Retinal pigment epithelial cell (primary cell): ENCODE measurements around the gene FOXF1.

Source experiments
- DNase-seq: peaks from one replicate; pipeline ENCODE4 v3.0.0-alpha.2; 2010; ENCODE audit warnings: low read depth
- H3K4me3 ChIP-seq: 2 replicates; pipeline ENCODE4 v1.5.1; 2011; ENCODE audit warnings: mild to moderate bottlenecking, low read length, control low read depth, moderate library complexity
- TF ChIP-seq, protein P1 (sequence below): conservative IDR thresholded peaks from 2 replicates; pipeline ENCODE4 v1.5.1; 2011; ENCODE audit warnings: low read depth, low read length, control low read depth, inconsistent platforms

The FOXF1 gene

GRCh38 chr16:86492267-86492960 is 17.9 kb upstream of the FOXF1 start:
- H3K4me3 ChIP-seq = no peak overlapping the region
- no peak for DNase-seq
- TF ChIP-seq, protein P1, sequence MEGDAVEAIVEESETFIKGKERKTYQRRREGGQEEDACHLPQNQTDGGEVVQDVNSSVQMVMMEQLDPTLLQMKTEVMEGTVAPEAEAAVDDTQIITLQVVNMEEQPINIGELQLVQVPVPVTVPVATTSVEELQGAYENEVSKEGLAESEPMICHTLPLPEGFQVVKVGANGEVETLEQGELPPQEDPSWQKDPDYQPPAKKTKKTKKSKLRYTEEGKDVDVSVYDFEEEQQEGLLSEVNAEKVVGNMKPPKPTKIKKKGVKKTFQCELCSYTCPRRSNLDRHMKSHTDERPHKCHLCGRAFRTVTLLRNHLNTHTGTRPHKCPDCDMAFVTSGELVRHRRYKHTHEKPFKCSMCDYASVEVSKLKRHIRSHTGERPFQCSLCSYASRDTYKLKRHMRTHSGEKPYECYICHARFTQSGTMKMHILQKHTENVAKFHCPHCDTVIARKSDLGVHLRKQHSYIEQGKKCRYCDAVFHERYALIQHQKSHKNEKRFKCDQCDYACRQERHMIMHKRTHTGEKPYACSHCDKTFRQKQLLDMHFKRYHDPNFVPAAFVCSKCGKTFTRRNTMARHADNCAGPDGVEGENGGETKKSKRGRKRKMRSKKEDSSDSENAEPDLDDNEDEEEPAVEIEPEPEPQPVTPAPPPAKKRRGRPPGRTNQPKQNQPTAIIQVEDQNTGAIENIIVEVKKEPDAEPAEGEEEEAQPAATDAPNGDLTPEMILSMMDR = no peak

- no peak overlapping the region for H3K4me3 ChIP-seq
- TF ChIP-seq, protein P1 = no peak
- DNase-seq = no peak
Measured at GRCh38 chr16:86492961-86493629, 17.2 kb upstream of the FOXF1 start.

DNA sequence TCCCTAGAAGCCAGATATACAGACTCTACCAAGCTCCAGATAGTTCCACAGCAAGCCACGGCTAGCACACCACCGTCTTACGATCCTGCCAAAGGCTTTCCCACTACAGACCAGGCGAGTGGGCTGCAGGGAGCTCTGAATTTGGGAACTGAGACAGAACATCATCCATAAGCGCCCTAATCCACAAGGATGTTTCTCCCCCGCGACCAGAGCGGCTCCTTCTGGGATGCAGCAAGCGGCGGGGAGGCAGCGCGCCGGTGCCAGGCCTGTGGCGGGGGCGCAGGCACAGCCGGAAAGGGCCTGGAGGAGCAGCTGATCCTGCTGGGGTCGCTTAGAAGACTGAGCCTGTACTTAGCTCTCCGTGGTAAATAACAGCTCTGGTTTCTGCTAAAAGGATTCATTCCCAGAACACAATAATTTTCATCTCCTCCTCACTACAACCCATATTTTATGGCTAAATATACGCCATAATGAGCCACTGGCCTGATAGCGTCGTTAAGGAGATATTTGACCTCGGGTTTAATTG is 16.2 kb upstream of the FOXF1 start:
- no peak overlapping the region for H3K4me3 ChIP-seq
- TF ChIP-seq, protein P1 = no peak
- no peak for DNase-seq

DNA sequence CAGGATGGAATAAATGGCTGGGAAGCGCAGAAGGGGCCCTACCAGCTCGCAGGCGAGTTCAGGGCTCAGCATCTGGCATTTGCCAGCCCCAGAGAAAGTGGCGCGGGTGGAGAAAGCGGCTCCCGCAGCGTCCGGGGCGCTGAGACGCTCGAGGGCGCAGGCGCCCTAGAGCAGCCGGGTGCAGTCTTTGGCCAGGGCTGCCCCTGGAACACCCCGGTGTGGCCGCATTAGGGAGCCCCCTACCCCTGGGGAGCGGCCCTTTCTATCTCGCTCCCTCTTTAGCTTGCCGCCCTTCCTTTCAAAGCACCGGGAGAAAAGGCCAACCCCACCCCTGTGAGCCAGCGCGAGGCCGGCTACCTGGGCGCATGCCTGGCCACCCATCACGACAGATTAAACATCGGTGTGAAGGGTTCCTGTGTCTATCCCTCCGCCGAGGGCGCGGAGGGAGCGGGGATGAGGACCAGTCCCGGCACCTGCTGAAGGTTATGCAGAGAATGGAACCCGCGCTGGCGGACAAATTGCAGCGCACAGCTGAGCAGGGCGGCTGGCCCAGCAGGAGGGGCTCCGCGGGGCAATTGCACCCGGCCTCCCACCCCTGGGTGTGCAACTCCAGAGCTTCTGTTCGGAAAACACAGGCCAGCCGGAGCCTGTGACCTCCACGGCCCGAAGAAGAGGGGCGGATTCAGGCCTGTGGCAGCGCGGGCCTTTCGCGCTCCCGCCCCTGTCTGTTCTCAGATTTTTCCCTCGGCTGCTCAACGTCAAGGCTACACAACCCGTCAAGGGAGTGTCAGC is 15.6 kb upstream of the FOXF1 start:
- TF ChIP-seq, protein P1 = no peak
- DNase-seq = no peak

GRCh38 chr16:86495357-86495701 is 15.0 kb upstream of the FOXF1 start:
- no peak overlapping the region for H3K4me3 ChIP-seq
- no peak for DNase-seq
- TF ChIP-seq, protein P1 = no peak

More for the DNA sequence above, 15.6 kb upstream of the FOXF1 start:
- H3K4me3 ChIP-seq = no peak overlapping the region

DNA sequence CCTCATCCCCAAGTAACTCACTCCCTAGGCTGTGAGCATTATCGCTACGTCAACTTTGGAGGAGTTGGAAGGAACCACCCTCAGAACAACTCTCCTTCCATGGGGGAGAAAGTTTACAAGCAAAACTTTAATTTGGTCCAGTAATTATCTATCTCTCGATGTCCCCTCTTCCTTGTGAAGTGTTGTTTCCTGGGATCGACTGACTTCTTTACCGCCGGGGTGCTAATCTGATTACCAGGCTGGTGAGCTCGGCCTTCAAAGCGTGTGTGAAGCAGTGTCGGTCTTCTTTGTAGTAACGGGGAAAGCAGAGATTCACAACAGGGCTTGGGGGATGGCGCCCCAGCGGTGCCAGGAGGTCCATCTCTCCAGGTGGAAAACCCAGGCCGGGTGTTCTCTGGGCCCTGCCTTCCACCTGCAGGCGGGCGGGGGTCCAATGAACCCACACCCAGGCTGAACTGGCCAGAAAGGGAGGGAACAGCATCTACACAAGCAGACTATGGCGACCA is 14.5 kb upstream of the FOXF1 start:
- TF ChIP-seq, protein P1 = no peak
- no peak for DNase-seq
- H3K4me3 ChIP-seq = no peak overlapping the region
